Muscle layer of duodenum (tissue), 2 donors: ENCODE data around the gene LIPH.

Experiments used
- H3K27ac ChIP-seq: one replicate; pipeline ENCODE4 v1.7.0; 2013; ENCODE audit warnings: mild to moderate bottlenecking, low read length
- H3K27me3 ChIP-seq: one replicate; pipeline ENCODE4 v1.7.0; 2013; ENCODE audit warnings: low read depth, mild to moderate bottlenecking, control low read depth, low read length
- H3K36me3 ChIP-seq, 2 donors: one replicate each; pipeline ENCODE4 v1.7.0; 2013; ENCODE audit warnings: low read length in 2 of 2, control low read depth in 1 of 2, mild to moderate bottlenecking in 1 of 2; ENCODE audit not compliant: insufficient read depth in 2 of 2, control insufficient read depth in 1 of 2
- H3K4me1 ChIP-seq, 2 donors: one replicate each; pipeline ENCODE4 v1.7.0; 2013; ENCODE audit warnings: low read length in 2 of 2, mild to moderate bottlenecking in 2 of 2, control low read depth in 1 of 2, moderate library complexity in 1 of 2; ENCODE audit not compliant: insufficient read depth in 2 of 2, control insufficient read depth in 1 of 2
- H3K4me3 ChIP-seq, 2 donors: one replicate each; pipeline ENCODE4 v1.7.0; 2013; ENCODE audit warnings: low read length in 2 of 2, low read depth in 1 of 2, mild to moderate bottlenecking in 1 of 2
- H3K9me3 ChIP-seq, 2 donors: one replicate each; pipeline ENCODE4 v1.7.0; 2013; ENCODE audit warnings: low read length in 2 of 2, control low read depth in 1 of 2, mild to moderate bottlenecking in 1 of 2; ENCODE audit not compliant: control insufficient read depth in 1 of 2
- donor health status: healthy.

Gene LIPH

GRCh38 chr3:185457376-185457775 is 95.0 kb downstream of the LIPH start:
- Histone ChIP-seq H3K9me3 (no peaks in the 10 kb centered on the region), H3K4me1 (no peaks in the 10 kb centered on the region), H3K36me3 (peaks cover 7 to 21% of the 10 kb centered on the region in 2 donors), H3K4me3 (no peak overlapping the region), H3K27me3 (no peaks in the 10 kb centered on the region), H3K27ac (no peak overlapping the region)
